ENCODE data around the gene FUNDC1.
"Not testable (repeated sequence)": the region's sequence is repeated elsewhere in the genome, so short reads cannot be mapped to it uniquely, and the experiment has no call there.

The FUNDC1 gene, protein sequence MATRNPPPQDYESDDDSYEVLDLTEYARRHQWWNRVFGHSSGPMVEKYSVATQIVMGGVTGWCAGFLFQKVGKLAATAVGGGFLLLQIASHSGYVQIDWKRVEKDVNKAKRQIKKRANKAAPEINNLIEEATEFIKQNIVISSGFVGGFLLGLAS

DNA sequence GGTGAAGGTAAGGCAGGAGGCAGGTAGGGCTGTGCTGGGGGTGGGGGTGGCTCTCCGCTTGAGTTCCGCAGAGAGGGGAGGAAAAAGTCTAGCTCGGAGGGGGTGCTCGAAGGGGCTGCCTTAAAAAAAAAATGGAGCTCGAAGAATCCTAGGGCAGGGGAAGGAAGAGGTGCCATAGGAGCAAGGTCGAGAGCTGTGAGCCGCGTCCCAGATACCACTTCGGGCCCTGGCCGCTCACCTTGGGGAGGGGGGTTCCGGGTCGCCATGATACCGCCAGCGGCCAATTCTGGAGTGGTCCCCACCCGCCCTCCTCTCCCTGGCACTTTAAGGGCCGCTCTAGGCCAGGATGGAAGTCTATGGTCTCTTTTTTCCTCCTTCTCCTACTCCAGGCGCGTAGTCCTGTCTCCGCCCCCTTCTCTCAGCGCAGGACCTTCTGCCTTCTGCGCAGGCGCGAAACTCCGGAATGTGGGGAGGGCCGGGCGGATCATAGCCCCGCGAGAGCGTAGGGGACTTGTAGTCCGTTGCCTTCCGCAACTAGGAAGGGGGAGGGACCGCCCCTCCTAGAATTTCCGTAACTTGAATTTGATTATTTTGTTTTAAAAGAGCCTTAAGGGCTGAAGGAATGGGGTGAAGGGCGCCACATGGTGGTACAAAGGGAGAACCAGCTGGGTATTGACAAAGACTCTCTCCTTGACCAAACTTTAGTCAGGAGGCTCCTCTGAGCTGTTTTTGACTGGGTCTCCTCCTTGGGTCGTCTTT lies at the start of gene FUNDC1:
Gene FUNDC1, minus strand, starts transcription at position 293 of the 759 bp plus-strand sequence. Its CDS starts 27 bp downstream, at position 266.
- peak; percentile 91 for DNase-seq

DNA sequence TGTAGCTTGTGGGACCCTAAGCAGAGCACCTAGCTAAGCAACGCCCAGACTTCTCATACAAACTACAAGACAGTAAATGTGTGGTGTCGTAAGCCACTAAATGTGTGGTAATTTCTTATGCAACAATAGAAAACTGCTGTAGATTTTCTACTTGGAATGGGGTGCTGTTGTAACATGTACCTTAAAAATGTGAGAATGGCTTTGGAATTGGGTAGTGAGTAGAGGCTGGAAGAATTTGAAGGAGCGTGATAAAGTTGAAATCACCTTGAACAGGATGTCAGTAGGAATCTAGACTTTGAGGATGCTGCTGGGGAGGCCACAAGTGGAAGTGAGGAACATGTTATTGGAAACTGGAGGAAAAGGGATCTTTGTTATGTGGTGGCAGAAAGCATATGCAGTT lies 43.2 kb upstream of the FUNDC1 start:
- no peak for DNase-seq

DNA sequence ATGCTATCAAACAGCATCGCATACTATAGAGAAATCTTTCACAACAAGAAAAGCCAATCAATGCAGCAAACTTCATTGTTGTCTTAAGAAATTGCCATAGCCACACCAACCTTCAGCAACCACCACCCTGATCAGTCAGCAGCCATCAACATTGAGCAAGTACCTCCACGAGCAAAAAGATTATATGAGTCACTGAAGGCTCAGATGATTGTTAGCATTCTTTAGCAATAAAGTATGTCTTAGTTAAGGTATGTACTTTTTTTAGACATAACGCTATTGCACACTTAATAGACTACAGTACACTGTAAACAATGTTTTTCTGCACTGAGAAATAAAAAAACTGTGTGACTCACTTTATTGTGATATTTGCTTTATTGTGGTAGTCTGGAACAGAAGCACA lies 37.8 kb upstream of the FUNDC1 start:
- no peak for DNase-seq

DNA sequence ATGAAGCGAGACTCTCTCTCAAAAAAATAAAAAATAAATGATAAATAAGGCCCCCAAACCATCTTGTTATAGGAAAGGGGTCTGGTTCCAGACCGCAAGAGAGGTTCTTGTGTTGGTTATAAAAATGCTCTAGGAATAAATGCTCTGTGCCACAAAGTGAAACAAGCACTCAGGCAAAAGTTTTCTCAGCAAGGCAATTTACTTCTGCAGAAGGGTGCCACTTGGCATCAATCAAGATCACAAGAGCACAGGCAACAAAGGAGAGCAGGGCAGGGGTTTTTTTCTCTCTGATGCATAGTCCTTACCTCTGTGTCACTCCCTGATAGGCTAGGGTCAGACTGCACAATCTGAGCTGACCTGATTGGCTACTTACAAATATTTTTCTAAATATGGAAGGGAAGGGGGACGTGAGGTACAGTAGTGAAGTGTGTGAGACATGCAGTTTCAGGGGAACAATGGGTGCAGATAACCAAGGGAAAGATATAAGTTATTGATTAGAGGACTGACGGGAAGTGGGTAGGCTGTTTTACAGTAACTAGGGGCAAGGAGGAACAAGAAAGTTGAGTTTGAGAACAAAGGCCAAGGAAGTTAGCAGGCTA lies 29.8 kb upstream of the FUNDC1 start:
- DNase-seq = no peak

DNA sequence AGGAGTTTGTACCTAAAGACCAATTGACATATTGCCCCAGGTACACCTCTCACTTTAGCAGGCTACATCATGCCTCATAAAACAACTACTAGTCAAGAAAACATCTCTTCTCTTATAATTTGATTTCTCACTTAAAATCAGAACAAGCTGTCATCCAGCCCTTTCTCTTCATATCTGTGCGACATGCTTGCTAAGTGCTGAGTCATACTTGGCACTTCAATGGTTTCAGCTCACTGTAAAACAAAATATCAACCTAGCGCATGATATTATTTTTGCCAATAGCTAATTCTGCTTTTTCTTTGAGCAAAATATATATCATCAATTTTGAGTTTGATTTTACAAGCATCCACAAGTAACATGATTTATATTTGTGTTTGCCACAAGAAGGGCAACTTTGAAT lies 27.9 kb upstream of the FUNDC1 start:
- DNase-seq = no peak

DNA sequence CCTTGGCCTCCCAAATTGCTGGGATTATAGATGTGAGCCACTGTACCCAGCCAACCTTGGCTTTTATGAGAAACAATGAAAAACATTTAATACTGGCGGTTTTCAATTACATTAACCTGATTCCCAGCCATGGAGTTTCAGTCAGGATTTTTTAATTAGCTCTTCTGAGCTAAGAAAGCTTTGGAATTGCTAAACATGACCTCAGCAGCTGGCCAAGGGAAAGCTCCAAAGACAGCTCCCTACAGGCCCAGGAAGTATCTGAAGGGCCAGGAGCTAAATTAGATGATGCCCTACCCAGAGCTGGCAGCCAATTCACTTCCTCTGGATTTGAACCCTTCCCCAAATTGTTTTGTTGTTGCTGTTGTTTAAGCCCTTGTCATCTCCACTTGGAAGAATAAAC lies 26.5 kb upstream of the FUNDC1 start:
- DNase-seq = no peak

DNA sequence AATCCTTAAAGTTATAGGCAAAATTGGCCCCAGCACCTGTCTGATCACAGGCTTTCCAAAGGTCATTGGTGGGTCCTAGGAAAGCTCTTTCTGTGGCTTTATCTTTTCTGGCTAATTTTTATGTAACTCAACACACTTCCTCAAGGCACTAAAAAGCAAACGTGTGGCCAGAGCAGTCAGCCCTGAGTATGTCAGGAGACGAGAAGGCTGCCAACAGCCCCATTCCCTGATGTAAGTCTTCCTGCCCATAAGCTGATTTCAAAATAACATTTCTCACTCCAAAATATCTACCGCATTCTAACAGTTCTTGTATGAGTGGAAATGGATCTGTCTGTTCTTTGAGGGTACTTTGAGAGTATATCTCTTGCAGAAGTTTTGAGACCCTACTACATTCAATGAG lies 25.5 kb upstream of the FUNDC1 start:
- DNase-seq = no peak

DNA sequence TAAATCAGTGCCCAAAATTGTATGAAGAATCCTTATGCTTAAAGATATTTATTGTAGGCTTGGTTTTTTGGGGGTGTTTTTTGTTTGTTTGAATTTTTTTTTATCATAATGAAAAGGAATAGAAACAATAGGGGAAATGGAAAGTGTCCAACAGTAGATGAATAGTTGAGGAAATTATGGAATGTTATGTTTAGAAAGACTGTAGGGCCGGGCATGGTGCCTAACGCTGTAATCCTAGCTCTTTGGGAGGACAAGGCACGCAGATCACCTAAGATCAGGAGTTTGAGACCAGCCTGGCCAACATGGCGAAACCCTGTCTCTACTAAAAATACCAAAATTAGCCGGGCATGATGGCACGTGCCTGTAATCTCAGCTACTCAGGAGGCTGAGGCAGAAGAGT lies 19.2 kb upstream of the FUNDC1 start:
- DNase-seq = not testable (repeated sequence)

DNA sequence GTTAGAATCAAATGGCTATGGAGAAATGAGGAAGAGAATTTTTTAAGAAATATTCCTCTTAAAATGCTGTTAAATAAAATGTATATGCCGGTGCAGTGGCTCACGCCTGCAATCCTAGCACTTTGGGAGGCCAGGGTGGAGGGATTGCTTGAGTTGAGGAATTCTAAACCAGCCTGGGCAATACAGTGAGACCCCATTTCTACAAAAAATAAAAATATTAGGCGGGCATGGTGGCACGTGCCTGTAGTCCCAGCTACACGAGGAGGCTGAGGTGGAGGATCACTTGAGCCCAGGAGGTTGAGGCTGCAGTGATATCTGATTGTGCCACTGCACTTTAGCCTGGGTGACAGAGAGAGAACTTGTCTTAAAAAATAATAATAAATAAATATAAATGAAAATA lies 7.9 kb upstream of the FUNDC1 start:
- DNase-seq = no peak

DNA sequence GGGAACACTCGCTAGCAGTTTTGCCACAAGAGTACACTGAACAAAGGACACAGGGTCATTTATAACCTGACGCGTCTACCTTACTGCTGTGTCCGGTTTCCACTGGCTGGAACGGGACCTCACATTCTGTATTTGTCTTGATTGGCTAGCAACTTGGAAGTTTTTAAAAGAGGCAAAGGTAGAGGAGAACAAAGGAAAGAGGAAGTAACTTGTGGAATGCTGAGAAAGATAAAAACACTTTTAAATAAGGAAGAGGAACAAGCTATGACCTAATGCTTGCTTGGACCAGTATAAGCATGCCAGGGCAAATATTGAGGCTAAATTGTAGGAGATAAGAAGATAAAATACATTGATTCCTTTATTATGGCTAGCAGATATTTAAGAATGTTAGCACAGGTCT lies 2.8 kb upstream of the FUNDC1 start:
- not testable (repeated sequence) for DNase-seq

DNA sequence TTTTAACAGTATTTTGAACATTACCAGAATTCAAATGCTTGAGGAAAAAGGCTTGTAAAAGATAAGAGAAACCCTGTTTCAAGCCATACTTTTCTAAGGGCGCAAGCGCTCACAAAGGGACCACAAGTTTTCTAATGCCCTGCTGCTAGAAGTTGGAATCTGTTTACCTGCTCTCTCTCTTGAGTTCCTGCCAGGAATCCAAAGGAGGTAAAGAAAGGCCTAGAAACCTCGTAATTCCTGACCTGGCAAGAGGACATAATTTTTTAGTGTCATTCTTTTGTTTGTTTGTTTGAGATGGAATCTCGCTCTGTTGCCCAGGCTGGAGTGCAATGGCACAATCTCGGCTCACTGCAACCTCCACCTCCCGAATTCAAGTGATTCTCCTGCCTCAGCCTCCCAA lies 1.4 kb upstream of the FUNDC1 start:
- no peak for DNase-seq

DNA sequence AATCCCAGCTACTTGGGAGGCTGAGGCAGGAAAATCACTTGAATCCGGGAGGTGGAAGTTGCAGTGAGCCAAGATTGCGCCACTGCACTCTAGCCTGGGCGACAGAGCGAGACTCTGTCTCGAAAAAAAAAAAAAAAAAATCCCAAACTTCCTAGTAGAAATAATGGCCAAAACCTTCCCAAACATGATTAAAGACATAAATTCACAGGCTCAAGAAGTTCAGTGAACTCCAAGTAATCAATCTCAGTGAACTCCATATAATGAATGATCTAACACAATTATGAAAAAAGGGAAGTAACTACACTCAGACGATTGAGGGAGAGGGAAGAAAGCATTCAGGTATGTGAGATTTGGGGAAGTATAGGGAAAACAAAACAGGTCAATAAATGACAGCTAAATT lies 6.5 kb downstream of the FUNDC1 start:
- no peak for DNase-seq

DNA sequence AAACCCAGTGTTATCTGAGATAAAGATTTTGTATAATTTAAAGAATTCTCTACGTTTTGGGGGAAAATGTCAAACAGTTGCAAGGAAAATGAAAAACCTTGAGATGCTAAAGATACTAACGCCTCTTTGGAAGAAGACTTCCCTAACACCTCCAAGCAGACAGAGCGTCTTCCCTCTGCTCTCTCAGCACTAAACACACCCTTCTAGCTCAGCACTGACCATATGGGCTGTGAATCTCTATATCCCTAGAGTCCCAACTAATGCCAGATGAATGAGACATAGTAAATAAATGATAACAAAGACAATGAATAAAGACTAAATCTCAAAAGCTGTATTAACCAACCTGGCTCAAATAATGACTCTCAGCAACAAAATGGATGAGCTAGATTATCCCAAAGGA lies 13.3 kb downstream of the FUNDC1 start:
- DNase-seq = no peak

DNA sequence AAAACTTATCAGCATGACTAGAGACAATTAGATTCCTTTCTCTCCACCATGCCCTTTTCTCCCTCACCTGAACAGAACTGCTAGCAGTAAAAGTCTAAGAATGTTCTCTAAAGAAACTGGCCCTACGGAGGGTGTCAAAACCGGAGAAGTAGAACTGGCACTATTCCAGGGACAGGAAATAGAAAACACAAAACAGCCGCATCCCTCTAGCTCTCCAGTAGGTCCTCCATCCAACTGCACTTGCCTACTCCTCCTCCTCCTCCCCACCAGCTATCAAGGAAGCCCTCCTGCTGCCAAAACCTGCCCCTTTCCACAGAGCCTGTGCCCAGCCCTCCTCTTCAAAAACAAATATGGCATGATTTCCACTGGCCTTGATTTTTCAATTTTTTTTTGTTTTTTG lies 28.4 kb downstream of the FUNDC1 start:
- no peak for DNase-seq

DNA sequence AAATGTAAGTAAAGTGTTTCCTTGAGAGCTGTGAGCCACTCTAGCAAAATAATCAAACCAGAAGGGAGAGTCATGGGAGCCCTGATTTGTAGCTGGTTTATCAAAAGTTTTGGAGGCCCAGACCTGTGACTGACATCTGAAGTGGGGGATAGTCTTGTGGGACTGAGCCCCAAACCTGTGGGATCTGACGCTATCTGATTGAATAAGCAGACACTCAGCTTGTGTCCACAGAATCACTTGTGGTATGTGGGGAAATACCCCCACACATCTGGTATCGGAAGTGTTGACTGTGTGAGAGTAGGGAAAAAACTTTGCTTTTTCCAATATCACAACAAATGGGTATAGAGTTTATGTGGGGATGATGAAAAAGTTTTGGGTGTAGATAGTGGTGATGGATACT lies 35.4 kb downstream of the FUNDC1 start:
- DNase-seq = peak; percentile 31

DNA sequence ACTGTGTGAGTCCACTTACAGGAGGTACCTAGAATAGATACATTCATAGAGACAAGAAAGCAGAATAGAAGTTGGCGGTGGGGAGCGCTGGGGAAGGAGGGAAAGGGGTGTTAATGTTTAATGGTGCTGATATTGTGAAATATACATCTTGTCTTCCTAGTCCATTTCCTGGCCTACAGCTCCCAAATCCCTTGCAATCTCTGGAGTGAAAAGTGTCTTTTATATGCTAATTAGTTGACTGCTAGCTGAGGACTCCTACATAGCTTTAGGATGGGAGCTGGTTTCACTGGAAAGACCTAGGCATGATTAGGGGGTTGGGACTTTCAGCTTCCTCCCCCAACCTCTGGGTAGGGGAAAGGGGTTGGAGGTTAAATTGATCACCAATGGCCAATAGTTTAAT lies 36.0 kb downstream of the FUNDC1 start:
- DNase-seq = no peak

DNA sequence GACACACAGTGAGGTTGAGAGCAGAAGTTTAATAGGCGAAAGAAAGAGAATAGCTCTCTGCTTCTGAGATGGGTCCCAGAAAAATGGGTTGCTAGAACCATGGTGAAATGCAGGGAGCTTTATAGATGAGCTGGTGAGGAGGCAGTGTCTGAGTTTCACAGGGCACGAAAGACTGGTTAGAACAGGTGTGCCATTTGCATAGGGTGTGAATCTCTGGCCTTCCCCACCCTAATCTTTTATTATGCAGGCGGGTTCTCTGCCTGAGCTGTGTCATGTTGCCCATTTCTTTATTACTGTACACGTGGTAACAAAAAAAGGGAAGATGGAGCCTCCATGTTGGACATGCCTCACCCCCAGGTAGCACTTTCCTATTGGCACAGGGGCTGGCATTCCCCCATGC lies 39.1 kb downstream of the FUNDC1 start:
- no peak for DNase-seq

DNA sequence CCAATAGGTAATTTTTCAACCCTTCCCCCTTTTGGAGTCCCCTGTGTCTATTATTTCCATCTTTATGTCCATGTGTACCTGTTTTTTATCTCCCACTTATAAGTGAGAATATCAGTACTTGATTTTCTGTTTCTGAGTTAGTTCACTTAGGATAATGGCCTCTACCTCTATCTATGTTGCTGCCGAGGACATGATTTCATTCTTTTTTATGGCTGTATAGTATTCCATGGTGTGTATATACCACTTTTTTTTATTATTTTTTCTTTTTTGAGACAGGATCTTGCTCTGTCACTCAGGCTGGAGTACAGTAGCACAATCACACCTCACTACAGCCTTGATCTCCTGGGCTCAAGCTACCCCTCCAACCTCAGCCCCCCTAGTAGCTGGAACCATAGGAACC lies 47.6 kb downstream of the FUNDC1 start:
- DNase-seq = no peak

DNA sequence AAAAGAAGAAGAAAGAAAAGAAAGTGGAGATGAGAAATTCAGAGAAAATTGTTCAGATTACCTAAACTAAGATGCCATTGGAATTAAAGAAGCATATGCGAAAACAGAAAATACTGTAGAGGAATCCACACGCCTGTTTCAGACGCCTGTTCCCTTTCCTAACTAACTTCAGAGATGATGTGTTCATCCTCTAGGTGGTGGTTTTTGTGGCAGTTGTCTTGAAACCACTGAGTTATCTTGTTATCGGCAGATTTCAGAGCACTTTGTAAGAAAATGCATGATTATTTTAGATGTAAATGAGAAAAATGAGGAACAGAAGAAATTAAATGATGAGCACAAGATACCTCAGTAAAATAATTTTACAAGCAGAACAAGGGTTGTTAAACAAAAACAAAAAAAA lies 48.3 kb downstream of the FUNDC1 start:
- DNase-seq = no peak

DNA sequence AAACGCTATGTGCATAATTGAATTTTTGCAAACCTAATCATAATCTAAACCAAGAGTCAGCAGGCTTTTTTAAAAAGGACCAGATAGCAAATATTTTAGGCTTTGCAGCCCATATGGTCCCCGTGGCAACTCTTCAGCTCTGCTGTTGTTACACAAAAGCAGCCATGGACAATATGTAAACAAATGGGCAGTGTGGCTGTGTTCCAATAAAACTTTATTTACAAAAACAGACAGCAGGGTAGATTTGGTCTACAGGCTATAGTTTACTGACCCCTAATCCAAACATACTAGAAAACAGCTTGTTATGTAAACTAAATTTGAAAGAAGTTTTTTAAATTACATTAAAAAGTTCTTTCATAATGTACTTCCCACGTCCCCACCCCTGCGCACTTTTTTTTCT lies 53.1 kb downstream of the FUNDC1 start:
- DNase-seq = no peak

DNA sequence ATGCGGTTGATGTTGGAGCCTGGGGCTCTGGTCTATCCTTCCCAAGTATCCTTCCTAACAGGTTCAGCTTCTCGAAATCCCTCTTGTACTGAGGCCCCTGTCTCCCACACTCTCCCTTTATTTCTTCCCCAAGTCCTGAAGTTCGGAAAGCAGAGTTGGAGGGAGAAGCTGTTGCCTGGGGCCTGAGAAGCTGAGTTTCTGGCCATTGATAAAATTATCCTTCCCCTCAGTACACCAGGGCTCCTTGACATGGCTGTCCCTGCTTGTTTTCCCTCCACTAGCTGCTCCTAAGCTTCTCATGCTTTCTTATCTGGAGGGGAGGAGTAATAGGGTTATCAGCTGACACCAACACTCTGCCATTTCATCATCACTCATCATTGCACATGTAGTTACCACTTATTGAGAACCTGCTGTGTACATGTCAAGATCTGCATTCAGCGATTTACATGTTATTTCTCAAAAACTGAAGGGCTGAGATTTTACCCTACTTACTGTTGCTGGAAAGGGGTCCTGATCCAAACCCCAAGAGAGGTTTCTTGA lies 58.0 kb downstream of the FUNDC1 start:
- no peak for DNase-seq

DNA sequence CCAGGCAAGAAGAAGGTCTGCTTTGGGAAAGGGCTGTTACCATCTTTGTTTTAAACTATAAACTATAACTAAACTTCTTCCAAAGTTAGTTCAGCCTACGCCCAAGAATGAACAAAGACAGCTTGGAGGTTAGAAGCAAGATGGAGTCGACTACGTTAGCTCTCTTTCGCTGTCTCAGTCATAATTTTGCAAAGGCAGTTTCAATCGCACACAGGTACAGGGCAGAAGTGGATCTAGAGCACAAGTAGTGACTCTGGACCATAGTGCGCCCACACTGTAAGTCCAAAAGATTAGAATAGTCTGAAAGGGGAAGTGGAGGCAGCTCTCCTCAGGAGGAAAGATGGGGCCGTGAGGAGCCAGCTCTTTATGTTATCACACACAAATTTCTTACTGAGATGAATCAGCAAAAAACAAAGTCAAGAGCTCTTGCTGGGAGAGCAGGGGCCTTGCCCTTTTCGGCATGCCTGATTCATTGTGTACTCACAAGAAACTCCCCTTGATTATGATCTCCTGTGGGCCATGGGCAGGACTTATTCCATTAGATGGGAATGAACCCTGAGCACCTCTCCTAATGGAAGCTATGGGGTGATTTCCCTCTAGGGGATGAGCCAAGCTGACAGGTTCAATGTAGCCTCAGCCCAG lies 58.6 kb downstream of the FUNDC1 start:
- no peak for DNase-seq

DNA sequence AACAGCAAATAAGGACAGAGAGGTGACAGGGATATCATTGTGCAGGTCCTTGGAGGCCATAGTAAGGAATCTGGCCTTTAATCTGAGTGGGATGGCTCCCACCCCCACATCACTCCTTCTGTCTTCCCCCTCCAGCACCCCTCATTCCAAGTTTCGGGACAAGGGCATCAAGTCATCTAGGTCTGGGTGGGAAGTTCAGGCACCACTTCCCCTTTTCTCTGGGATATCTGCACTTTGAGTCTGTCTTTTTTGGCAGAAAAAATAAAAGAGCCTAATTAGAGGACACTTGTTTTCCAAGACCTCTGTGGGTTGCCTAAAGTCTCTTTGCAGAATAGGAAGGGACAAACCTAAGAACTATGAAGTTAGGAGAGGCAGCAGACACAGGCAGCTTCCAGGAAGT lies 60.1 kb downstream of the FUNDC1 start:
- DNase-seq = no peak

DNA sequence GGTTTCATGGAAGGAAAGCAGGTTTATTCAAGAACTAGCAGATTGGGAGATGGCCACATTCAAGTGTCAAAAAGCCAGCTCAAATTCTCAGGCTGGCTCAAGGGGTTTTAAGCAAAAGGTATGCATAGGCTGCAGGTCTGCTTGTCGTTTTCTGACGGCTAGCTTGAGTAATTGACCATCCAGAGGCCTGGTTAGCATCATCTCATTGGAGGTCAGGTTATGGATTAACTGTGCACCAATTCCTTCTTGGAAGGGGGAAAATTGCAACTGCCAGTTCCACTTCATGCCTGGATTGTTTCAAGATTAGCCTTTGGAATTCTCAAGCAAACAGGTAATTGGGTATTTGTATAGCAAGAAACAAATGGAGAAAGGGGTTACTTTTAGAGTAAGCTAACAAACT lies 62.1 kb downstream of the FUNDC1 start:
- no peak for DNase-seq
